Osteocyte (in vitro differentiated cells): ENCODE data around the gene ERGIC1. TPM values are rescaled to one million over a fixed set of nuclear protein-coding genes. Genes with fewer than 3 reads are reported as not detected.

Source experiments
- DNase-seq: peaks from one replicate; pipeline ENCODE4 v3.0.0; 2021; ENCODE audit warnings: mixed read lengths; ENCODE audit not compliant: unreplicated experiment; ENCODE audit errors: extremely low spot score
- H3K27ac Mint-ChIP-seq: one replicate; pipeline ENCODE4 v1.8.0; 2021; ENCODE audit warnings: mild to moderate bottlenecking, mixed read lengths; ENCODE audit not compliant: unreplicated experiment
- H3K27me3 Mint-ChIP-seq: one replicate; pipeline ENCODE4 v1.8.0; 2021; ENCODE audit warnings: mixed read lengths; ENCODE audit not compliant: unreplicated experiment
- H3K36me3 Mint-ChIP-seq: one replicate; pipeline ENCODE4 v1.8.0; 2021; ENCODE audit warnings: mixed read lengths; ENCODE audit not compliant: unreplicated experiment
- H3K4me1 Mint-ChIP-seq: one replicate; pipeline ENCODE4 v1.8.0; 2021; ENCODE audit warnings: mixed read lengths; ENCODE audit not compliant: unreplicated experiment
- H3K4me3 Mint-ChIP-seq: one replicate; pipeline ENCODE4 v1.8.0; 2021; ENCODE audit warnings: mild to moderate bottlenecking, moderate library complexity, mixed read lengths; ENCODE audit not compliant: unreplicated experiment
- H3K9me3 Mint-ChIP-seq: one replicate; pipeline ENCODE4 v1.8.0; 2021; ENCODE audit warnings: mixed read lengths; ENCODE audit not compliant: unreplicated experiment
- CTCF ChIP-seq: fragments of 200-600 bp; sonication (generic); IDR thresholded peaks from 2 replicates; pipeline ENCODE4 v1.5.0; 2021; ENCODE audit warnings: antibody characterized with exemption, mild to moderate bottlenecking, moderate library complexity
- total RNA-seq: library from RNA; stranded (reverse); gene quantifications from 2 replicates; pipeline ENCODE4 v1.2.1, GENCODE V29; 2021

ERGIC1 gene
- total RNA-seq, 1 donor from 2014 or later, result 174 TPM

GRCh38 chr5:172853355-172853975 is 19.4 kb downstream of the ERGIC1 start:
- no peak for TF ChIP-seq CTCF
- H3K27me3 Mint-ChIP-seq, result no peaks in the 10 kb centered on the region
- H3K27ac Mint-ChIP-seq, result peak overlapping the region; percentile 91
- H3K36me3 Mint-ChIP-seq, result peaks cover 10% of the 10 kb centered on the region
- H3K4me1 Mint-ChIP-seq, result peaks cover 69% of the 10 kb centered on the region
- no peaks in the 10 kb centered on the region for H3K9me3 Mint-ChIP-seq
- H3K4me3 Mint-ChIP-seq, result no peak overlapping the region
- no peak for DNase-seq

GRCh38 chr5:172854451-172854871 is 20.4 kb downstream of the ERGIC1 start:
- no peak for DNase-seq
- Mint-ChIP-seq H3K27me3 (no peaks in the 10 kb centered on the region), H3K9me3 (no peaks in the 10 kb centered on the region), H3K4me1 (peaks cover 71% of the 10 kb centered on the region), H3K36me3 (peaks cover 10% of the 10 kb centered on the region), H3K4me3 (peak overlapping the region; percentile 28), H3K27ac (peak overlapping the region; percentile 91)
- no peak for TF ChIP-seq CTCF

- Mint-ChIP-seq H3K36me3 (peaks cover 10% of the 10 kb centered on the region), H3K9me3 (no peaks in the 10 kb centered on the region), H3K27ac (peak overlapping the region; percentile 91), H3K4me1 (peaks cover 71% of the 10 kb centered on the region), H3K27me3 (no peaks in the 10 kb centered on the region), H3K4me3 (peak overlapping the region; percentile 28)
- TF ChIP-seq CTCF, result no peak
- no peak for DNase-seq
These were observed 20.9 kb downstream of the ERGIC1 start for GRCh38 chr5:172854971-172855370.

GRCh38 chr5:172855597-172856292 is 21.7 kb downstream of the ERGIC1 start:
- H3K27me3 Mint-ChIP-seq, result no peaks in the 10 kb centered on the region
- H3K27ac Mint-ChIP-seq, result peak overlapping the region; percentile 91
- no peak for DNase-seq
- no peak overlapping the region for H3K4me3 Mint-ChIP-seq
- H3K9me3 Mint-ChIP-seq, result no peaks in the 10 kb centered on the region
- peaks cover 10% of the 10 kb centered on the region for H3K36me3 Mint-ChIP-seq
- peaks cover 78% of the 10 kb centered on the region for H3K4me1 Mint-ChIP-seq
- no peak for TF ChIP-seq CTCF

GRCh38 chr5:172856336-172856735 is 22.3 kb downstream of the ERGIC1 start:
- DNase-seq, result no peak
- H3K4me1 Mint-ChIP-seq, result peaks cover 84% of the 10 kb centered on the region
- H3K9me3 Mint-ChIP-seq, result no peaks in the 10 kb centered on the region
- H3K36me3 Mint-ChIP-seq, result peaks cover 12% of the 10 kb centered on the region
- peak overlapping the region; percentile 91 for H3K27ac Mint-ChIP-seq
- H3K4me3 Mint-ChIP-seq, result no peak overlapping the region
- no peak for TF ChIP-seq CTCF
- no peaks in the 10 kb centered on the region for H3K27me3 Mint-ChIP-seq
